Endodermal cell (in vitro differentiated cells): ENCODE data around the gene CHCHD4. TPM values are rescaled to one million over a fixed set of nuclear protein-coding genes. Genes with fewer than 3 reads are reported as not detected.
"Not testable (repeated sequence)": the region's sequence is repeated elsewhere in the genome, so short reads cannot be mapped to it uniquely, and the experiment has no call there.

Experiments
- DNase-seq: peaks from one replicate; pipeline ENCODE4 v3.0.0-alpha.2; 2017
- H3K27ac ChIP-seq: 2 replicates; pipeline ENCODE4 v1.5.1; 2013; ENCODE audit warnings: mild to moderate bottlenecking, low read depth, low read length, moderate library complexity
- H3K27me3 ChIP-seq: 2 replicates; pipeline ENCODE4 v1.6.1; 2013; ENCODE audit warnings: mild to moderate bottlenecking, low read length, moderate library complexity; ENCODE audit not compliant: insufficient read depth, control insufficient read depth, poor library complexity, severe bottlenecking
- H3K36me3 ChIP-seq: 2 replicates; pipeline ENCODE4 v1.7.0; 2013; ENCODE audit warnings: mild to moderate bottlenecking, low read length, moderate library complexity; ENCODE audit not compliant: control insufficient read depth, insufficient read depth
- H3K4me1 ChIP-seq: one replicate; pipeline ENCODE4 v1.7.0; 2013; ENCODE audit warnings: low read length; ENCODE audit not compliant: control insufficient read depth, insufficient read depth
- H3K4me3 ChIP-seq: 2 replicates; pipeline ENCODE4 v1.5.1; 2013; ENCODE audit warnings: mild to moderate bottlenecking, low read length, moderate library complexity
- H3K9ac ChIP-seq: 2 replicates; pipeline ENCODE4 v1.6.1; 2013; ENCODE audit warnings: mild to moderate bottlenecking, low read length, moderate library complexity; ENCODE audit not compliant: poor library complexity, severe bottlenecking; ENCODE audit errors: extremely low read depth
- H3K9me3 ChIP-seq: 2 replicates; pipeline ENCODE4 v1.6.1; 2013; ENCODE audit warnings: mild to moderate bottlenecking, low read length, moderate library complexity; ENCODE audit not compliant: control insufficient read depth
- H3K27ac Mint-ChIP-seq: 2 replicates; pipeline ENCODE4 v1.8.0; 2020; ENCODE audit warnings: mixed read lengths
- H3K27me3 Mint-ChIP-seq: 2 replicates; pipeline ENCODE4 v1.8.0; 2021; ENCODE audit warnings: mild to moderate bottlenecking, mixed read lengths; ENCODE audit not compliant: insufficient read depth
- H3K36me3 Mint-ChIP-seq: 2 replicates; pipeline ENCODE4 v1.8.0; 2020; ENCODE audit warnings: low read depth, mixed read lengths
- H3K4me1 Mint-ChIP-seq: 2 replicates; pipeline ENCODE4 v1.8.0; 2020; ENCODE audit warnings: mixed read lengths
- H3K4me3 Mint-ChIP-seq: 2 replicates; pipeline ENCODE4 v1.8.0; 2020; ENCODE audit warnings: mild to moderate bottlenecking, moderate library complexity, mixed read lengths
- H3K9me3 Mint-ChIP-seq: 2 replicates; pipeline ENCODE4 v1.8.0; 2020; ENCODE audit warnings: mild to moderate bottlenecking, mixed read lengths
- CTCF ChIP-seq: fragments of 200-600 bp; sonication (generic); conservative IDR thresholded peaks from 2 replicates; pipeline ENCODE4 v1.5.0; 2021; ENCODE audit warnings: antibody characterized with exemption, mild to moderate bottlenecking
- whole genome bisulfite sequencing, 2 experiments: methylation state at CpG; one replicate each; pipeline versions ENCODE4 v1.1.5 to v1.1.7; 2013; ENCODE audit warnings: missing lambda C conversion rate in 2 of 2, mixed read lengths in 1 of 2; ENCODE audit not compliant: insufficient coverage in 1 of 2, insufficient read length in 1 of 2; 5-methylcytosine and 5-hydroxymethylcytosine counted together
- total RNA-seq, 2 donors: library from RNA; stranded (reverse); fragmentation: NEBNext Ultra II Directional in 1 of 2; extraction: Animal tissue kit (Norgen Biotek cat#: 25700) in 1 of 2; gene quantifications; 2 replicates in 1 of 2; 3 replicates in 1 of 2; pipeline ENCODE4 v1.2.1, GENCODE V29; 2021

Gene CHCHD4
- total RNA-seq, 2 donors from 2014 or later, result 16.2 to 20.5 TPM

- Histone ChIP-seq H3K4me1 (peaks cover 4% of the 10 kb centered on the region), H3K9me3 (peaks cover 36% of the 10 kb centered on the region), H3K27me3 (no peaks in the 10 kb centered on the region), H3K9ac (peak overlapping the region; percentile 89), H3K4me3 (peak overlapping the region; percentile 92), H3K27ac (no peak overlapping the region), H3K36me3 (peaks cover 62% of the 10 kb centered on the region)
- H3K36me3 Mint-ChIP-seq, result peaks cover 50% of the 10 kb centered on the region
- H3K9me3 Mint-ChIP-seq, result peaks cover 16% of the 10 kb centered on the region
- H3K4me3 Mint-ChIP-seq, result peak overlapping the region; percentile 93
- no peak for TF ChIP-seq CTCF
- peaks cover 19% of the 10 kb centered on the region for H3K4me1 Mint-ChIP-seq
- peak; percentile 54 for DNase-seq
- H3K27me3 Mint-ChIP-seq, result no peaks in the 10 kb centered on the region
- WGBS, 2 experiments, result 52 to 67% methylated on average over 8 to 15 of the region's 15 CpGs
- peak overlapping the region; percentile 88 for H3K27ac Mint-ChIP-seq
Measured at GRCh38 chr3:14123308-14124222, 1.1 kb downstream of the CHCHD4 start.

GRCh38 chr3:14122301-14122700 lies 2.4 kb downstream of the CHCHD4 start:
- Mint-ChIP-seq H3K9me3 (peaks cover 16% of the 10 kb centered on the region), H3K4me1 (peaks cover 19% of the 10 kb centered on the region), H3K4me3 (peak overlapping the region; percentile 93), H3K27me3 (no peaks in the 10 kb centered on the region), H3K27ac (no peak overlapping the region), H3K36me3 (peaks cover 40% of the 10 kb centered on the region)
- H3K27ac ChIP-seq, result no peak overlapping the region
- peak; percentile 32 for DNase-seq
- 81 to 88% methylated on average over 3 of the region's 3 CpGs for WGBS, 2 experiments
- H3K9me3 ChIP-seq, result peaks cover 33% of the 10 kb centered on the region
- peaks cover 4% of the 10 kb centered on the region for H3K4me1 ChIP-seq
- H3K9ac ChIP-seq, result no peak overlapping the region
- no peaks in the 10 kb centered on the region for H3K27me3 ChIP-seq
- H3K36me3 ChIP-seq, result peaks cover 50% of the 10 kb centered on the region
- peak overlapping the region; percentile 92 for H3K4me3 ChIP-seq
- no peak for TF ChIP-seq CTCF

GRCh38 chr3:14121859-14122258 lies 2.8 kb downstream of the CHCHD4 start:
- WGBS, 2 experiments, result 59 to 73% methylated on average over 4 to 5 of the region's 5 CpGs
- H3K9me3 Mint-ChIP-seq, result peaks cover 16% of the 10 kb centered on the region
- Histone ChIP-seq H3K4me1 (peaks cover 4% of the 10 kb centered on the region), H3K36me3 (peaks cover 49% of the 10 kb centered on the region), H3K4me3 (peak overlapping the region; percentile 92), H3K27ac (no peak overlapping the region), H3K9me3 (peaks cover 33% of the 10 kb centered on the region), H3K9ac (no peak overlapping the region), H3K27me3 (no peaks in the 10 kb centered on the region)
- H3K4me1 Mint-ChIP-seq, result peaks cover 19% of the 10 kb centered on the region
- peak overlapping the region; percentile 93 for H3K4me3 Mint-ChIP-seq
- H3K27me3 Mint-ChIP-seq, result no peaks in the 10 kb centered on the region
- H3K27ac Mint-ChIP-seq, result no peak overlapping the region
- H3K36me3 Mint-ChIP-seq, result peaks cover 40% of the 10 kb centered on the region
- peak; percentile 64 for DNase-seq
- no peak for TF ChIP-seq CTCF

- Mint-ChIP-seq H3K36me3 (peaks cover 37% of the 10 kb centered on the region), H3K4me1 (peaks cover 13% of the 10 kb centered on the region), H3K9me3 (peaks cover 16% of the 10 kb centered on the region)
- not testable (repeated sequence) for H3K27me3 Mint-ChIP-seq, H3K27ac ChIP-seq, H3K4me1 ChIP-seq, H3K9ac ChIP-seq, H3K27ac Mint-ChIP-seq, H3K4me3 Mint-ChIP-seq, DNase-seq, H3K27me3 ChIP-seq
- Histone ChIP-seq H3K4me3 (peak overlapping the region; percentile 41), H3K36me3 (peaks cover 52% of the 10 kb centered on the region), H3K9me3 (peaks cover 33% of the 10 kb centered on the region)
- 87 to 97% methylated on average over 2 of the region's 2 CpGs for WGBS, 2 experiments
Measured at GRCh38 chr3:14120921-14121448, 3.7 kb downstream of the CHCHD4 start.
